ENCODE data around the gene CENPQ.

The CENPQ gene

DNA sequence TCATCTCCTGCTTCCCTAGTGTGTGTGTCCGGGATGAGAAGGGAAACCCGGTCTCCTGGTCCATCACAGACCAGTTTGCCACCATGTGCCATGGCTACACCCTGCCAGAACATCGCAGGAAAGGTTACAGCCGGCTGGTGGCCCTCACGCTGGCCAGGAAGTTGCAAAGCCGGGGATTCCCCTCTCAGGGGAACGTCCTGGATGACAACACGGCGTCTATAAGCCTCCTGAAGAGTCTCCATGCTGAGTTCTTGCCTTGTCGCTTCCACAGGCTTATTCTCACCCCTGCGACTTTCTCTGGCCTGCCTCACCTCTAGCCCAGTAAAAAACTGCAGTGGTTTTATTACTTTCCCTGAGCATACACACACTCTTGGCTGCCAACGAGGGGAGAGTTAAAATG is 63.4 kb downstream of the CENPQ start:
- H4K20me1 ChIP-seq (ENCODE audit: insufficient read depth, low read length): no peaks in the 10 kb centered on the region
- H3K27me3 ChIP-seq (ENCODE audit: low read depth, low read length): no peaks in the 10 kb centered on the region
- no peaks in the 10 kb centered on the region for H3K4me1 ChIP-seq (ENCODE audit: low read length)
- no peak overlapping the region for H3K9ac ChIP-seq (ENCODE audit: low read length)
- TF ChIP-seq, protein P1, sequence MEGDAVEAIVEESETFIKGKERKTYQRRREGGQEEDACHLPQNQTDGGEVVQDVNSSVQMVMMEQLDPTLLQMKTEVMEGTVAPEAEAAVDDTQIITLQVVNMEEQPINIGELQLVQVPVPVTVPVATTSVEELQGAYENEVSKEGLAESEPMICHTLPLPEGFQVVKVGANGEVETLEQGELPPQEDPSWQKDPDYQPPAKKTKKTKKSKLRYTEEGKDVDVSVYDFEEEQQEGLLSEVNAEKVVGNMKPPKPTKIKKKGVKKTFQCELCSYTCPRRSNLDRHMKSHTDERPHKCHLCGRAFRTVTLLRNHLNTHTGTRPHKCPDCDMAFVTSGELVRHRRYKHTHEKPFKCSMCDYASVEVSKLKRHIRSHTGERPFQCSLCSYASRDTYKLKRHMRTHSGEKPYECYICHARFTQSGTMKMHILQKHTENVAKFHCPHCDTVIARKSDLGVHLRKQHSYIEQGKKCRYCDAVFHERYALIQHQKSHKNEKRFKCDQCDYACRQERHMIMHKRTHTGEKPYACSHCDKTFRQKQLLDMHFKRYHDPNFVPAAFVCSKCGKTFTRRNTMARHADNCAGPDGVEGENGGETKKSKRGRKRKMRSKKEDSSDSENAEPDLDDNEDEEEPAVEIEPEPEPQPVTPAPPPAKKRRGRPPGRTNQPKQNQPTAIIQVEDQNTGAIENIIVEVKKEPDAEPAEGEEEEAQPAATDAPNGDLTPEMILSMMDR (IDR thresholded peaks at IDR 0.05; ENCODE audit: low read depth, low read length): no peak
- TF ChIP-seq EZH2phosphoT487 (IDR thresholded peaks at IDR 0.05; ENCODE audit: low read depth): no peak
- H2AFZ ChIP-seq (ENCODE audit: low read depth, low read length): no peak overlapping the region
- no peaks in the 10 kb centered on the region for H3K36me3 ChIP-seq (replicated peaks; ENCODE audit: low read depth, low read length)
- H3K27ac ChIP-seq (ENCODE audit: low read length): no peak overlapping the region
- H3K4me3 ChIP-seq (ENCODE audit: low read length): no peak overlapping the region
- no peak overlapping the region for H3K4me2 ChIP-seq (ENCODE audit: low read length)
- H3K79me2 ChIP-seq (ENCODE audit: low read length): no peaks in the 10 kb centered on the region
- no peaks in the 10 kb centered on the region for H3K9me3 ChIP-seq (ENCODE audit: insufficient read depth, low read length)

- no peaks in the 10 kb centered on the region for H3K9me3 ChIP-seq (ENCODE audit: insufficient read depth, low read length)
- TF ChIP-seq, protein P1 (IDR thresholded peaks at IDR 0.05; ENCODE audit: low read depth, low read length): no peak
- no peak for TF ChIP-seq EZH2phosphoT487 (IDR thresholded peaks at IDR 0.05; ENCODE audit: low read depth)
- H3K9ac ChIP-seq (ENCODE audit: low read length): no peak overlapping the region
- H3K79me2 ChIP-seq (ENCODE audit: low read length): no peaks in the 10 kb centered on the region
- no peaks in the 10 kb centered on the region for H3K27me3 ChIP-seq (ENCODE audit: low read depth, low read length)
- no peaks in the 10 kb centered on the region for H4K20me1 ChIP-seq (ENCODE audit: insufficient read depth, low read length)
- H3K36me3 ChIP-seq (replicated peaks; ENCODE audit: low read depth, low read length): no peaks in the 10 kb centered on the region
- no peaks in the 10 kb centered on the region for H3K4me1 ChIP-seq (ENCODE audit: low read length)
- H3K4me3 ChIP-seq (ENCODE audit: low read length): no peak overlapping the region
- no peak overlapping the region for H3K27ac ChIP-seq (ENCODE audit: low read length)
- H2AFZ ChIP-seq (ENCODE audit: low read depth, low read length): no peak overlapping the region
- no peak overlapping the region for H3K4me2 ChIP-seq (ENCODE audit: low read length)
Measured at GRCh38 chr6:49527320-49527719, 64.2 kb downstream of the CENPQ start.

GRCh38 chr6:49528571-49528970 is 65.4 kb downstream of the CENPQ start:
- Histone ChIP-seq H3K27ac (ENCODE audit: low read length) (no peak overlapping the region), H3K4me3 (ENCODE audit: low read length) (no peak overlapping the region), H3K4me1 (ENCODE audit: low read length) (no peaks in the 10 kb centered on the region), H3K9me3 (ENCODE audit: insufficient read depth, low read length) (no peaks in the 10 kb centered on the region), H3K79me2 (ENCODE audit: low read length) (no peaks in the 10 kb centered on the region), H2AFZ (ENCODE audit: low read depth, low read length) (no peak overlapping the region), H3K36me3 (replicated peaks; ENCODE audit: low read depth, low read length) (no peaks in the 10 kb centered on the region), H3K4me2 (ENCODE audit: low read length) (no peak overlapping the region), H3K9ac (ENCODE audit: low read length) (no peak overlapping the region), H3K27me3 (ENCODE audit: low read depth, low read length) (no peaks in the 10 kb centered on the region), H4K20me1 (ENCODE audit: insufficient read depth, low read length) (no peaks in the 10 kb centered on the region)
- TF ChIP-seq EZH2phosphoT487 (IDR thresholded peaks at IDR 0.05; ENCODE audit: low read depth): no peak
- TF ChIP-seq, protein P1 (IDR thresholded peaks at IDR 0.05; ENCODE audit: low read depth, low read length): no peak

DNA sequence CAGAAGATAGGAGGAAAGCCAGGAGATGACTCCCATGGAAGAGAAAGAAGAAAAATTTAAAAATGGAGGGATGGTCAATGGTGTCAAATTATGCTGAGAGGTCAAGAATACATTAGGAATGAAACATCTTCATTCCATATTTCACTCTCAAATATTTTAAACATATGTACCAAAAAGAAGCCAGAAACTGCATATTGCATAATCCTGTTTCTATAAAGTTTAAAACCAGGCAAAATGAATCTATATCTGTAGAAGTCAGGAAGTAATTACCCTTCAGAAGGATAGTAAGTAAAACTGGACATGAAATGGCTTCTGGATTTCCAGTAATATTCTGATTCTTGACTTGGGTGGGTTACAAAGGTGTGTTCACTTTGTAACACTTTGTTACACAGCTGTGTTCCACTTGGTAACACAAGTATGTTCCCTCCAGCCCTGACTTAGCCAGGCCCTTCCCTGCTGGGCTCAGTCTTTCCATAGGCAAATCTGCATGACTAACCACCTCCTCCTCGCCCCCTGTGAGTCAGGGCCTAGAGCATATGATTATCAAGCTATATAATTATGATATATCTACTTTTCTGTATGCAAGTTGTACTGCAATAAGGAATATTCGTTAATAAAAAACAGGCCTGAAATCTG is 67.1 kb downstream of the CENPQ start:
- Histone ChIP-seq H3K36me3 (replicated peaks; ENCODE audit: low read depth, low read length) (no peaks in the 10 kb centered on the region), H3K4me1 (ENCODE audit: low read length) (no peaks in the 10 kb centered on the region), H3K9me3 (ENCODE audit: insufficient read depth, low read length) (no peaks in the 10 kb centered on the region), H4K20me1 (ENCODE audit: insufficient read depth, low read length) (no peaks in the 10 kb centered on the region), H2AFZ (ENCODE audit: low read depth, low read length) (no peak overlapping the region), H3K4me2 (ENCODE audit: low read length) (no peak overlapping the region), H3K9ac (ENCODE audit: low read length) (no peak overlapping the region), H3K27ac (ENCODE audit: low read length) (no peak overlapping the region), H3K79me2 (ENCODE audit: low read length) (no peaks in the 10 kb centered on the region), H3K27me3 (ENCODE audit: low read depth, low read length) (no peaks in the 10 kb centered on the region), H3K4me3 (ENCODE audit: low read length) (no peak overlapping the region)
- TF ChIP-seq EZH2phosphoT487 (IDR thresholded peaks at IDR 0.05; ENCODE audit: low read depth): no peak
- TF ChIP-seq, protein P1 (IDR thresholded peaks at IDR 0.05; ENCODE audit: low read depth, low read length): no peak

Data from OCI-LY3 (cell line).